RPMI7951 (cell line): ENCODE data around the gene CCDC183. TPM values are rescaled to one million over a fixed set of nuclear protein-coding genes. Genes with fewer than 3 reads are reported as not detected.
"Not testable (repeated sequence)": the region's sequence is repeated elsewhere in the genome, so short reads cannot be mapped to it uniquely, and the experiment has no call there.

Experiments
- DNase-seq: peaks from one replicate; pipeline ENCODE4 v3.0.0-alpha.2; 2012; ENCODE audit warnings: low read depth
- total RNA-seq: library from RNA; depleted of rRNA; stranded (reverse); fragments of >200 nt; shearing (Covaris generic); gene quantifications from 2 replicates; pipeline ENCODE4 v1.2.3, GENCODE V29; 2014; rRNA removed

Gene CCDC183
- not detected in 2 replicates for total RNA-seq

GRCh38 chr9:136796238-136796774 lies at the start of gene CCDC183:
Gene CCDC183 (plus strand): TSS chr9:136796338. CDS start chr9:136796398, 60 bp downstream.
- DNase-seq, result no peak

- DNase-seq, result no peak
Observed at GRCh38 chr9:136746621-136747020, 49.5 kb upstream of the CCDC183 start.

- DNase-seq, result no peak
Observed at GRCh38 chr9:136747161-136748060, 48.7 kb upstream of the CCDC183 start.

- DNase-seq, result no peak
Observed at GRCh38 chr9:136748201-136748600, 47.9 kb upstream of the CCDC183 start, which contains the start of gene LCN6. Gene LCN6 (minus strand): TSS chr9:136748525. CDS start chr9:136748483, 42 bp downstream.

- no peak for DNase-seq
Observed at GRCh38 chr9:136748666-136749611, 47.2 kb upstream of the CCDC183 start.

- DNase-seq, result no peak
Observed at GRCh38 chr9:136750526-136750925, 45.6 kb upstream of the CCDC183 start.

- no peak for DNase-seq
Observed at GRCh38 chr9:136751244-136751643, 44.9 kb upstream of the CCDC183 start.

GRCh38 chr9:136751814-136752213 lies 44.3 kb upstream of the CCDC183 start:
- no peak for DNase-seq

GRCh38 chr9:136753371-136754058 lies 42.6 kb upstream of the CCDC183 start:
- DNase-seq, result no peak

GRCh38 chr9:136754059-136754572 lies 42.0 kb upstream of the CCDC183 start:
- no peak for DNase-seq

GRCh38 chr9:136754626-136755301 lies 41.4 kb upstream of the CCDC183 start:
- DNase-seq, result no peak

- not testable (repeated sequence) for DNase-seq
Observed at GRCh38 chr9:136755302-136756133, 40.6 kb upstream of the CCDC183 start.

GRCh38 chr9:136756134-136756438 lies 40.1 kb upstream of the CCDC183 start:
- no peak for DNase-seq

- no peak for DNase-seq
Observed at GRCh38 chr9:136756836-136757235, 39.3 kb upstream of the CCDC183 start.

GRCh38 chr9:136757328-136757727 lies 38.8 kb upstream of the CCDC183 start:
- no peak for DNase-seq

GRCh38 chr9:136757751-136758140 lies 38.4 kb upstream of the CCDC183 start:
- DNase-seq, result no peak

- no peak for DNase-seq
Observed at GRCh38 chr9:136759001-136759400, 37.1 kb upstream of the CCDC183 start.

- DNase-seq, result no peak
Observed at GRCh38 chr9:136759436-136760325, 36.5 kb upstream of the CCDC183 start.

GRCh38 chr9:136760424-136760823 lies 35.7 kb upstream of the CCDC183 start:
- no peak for DNase-seq
